ENCODE results near the gene ZNF786.

DNA sequence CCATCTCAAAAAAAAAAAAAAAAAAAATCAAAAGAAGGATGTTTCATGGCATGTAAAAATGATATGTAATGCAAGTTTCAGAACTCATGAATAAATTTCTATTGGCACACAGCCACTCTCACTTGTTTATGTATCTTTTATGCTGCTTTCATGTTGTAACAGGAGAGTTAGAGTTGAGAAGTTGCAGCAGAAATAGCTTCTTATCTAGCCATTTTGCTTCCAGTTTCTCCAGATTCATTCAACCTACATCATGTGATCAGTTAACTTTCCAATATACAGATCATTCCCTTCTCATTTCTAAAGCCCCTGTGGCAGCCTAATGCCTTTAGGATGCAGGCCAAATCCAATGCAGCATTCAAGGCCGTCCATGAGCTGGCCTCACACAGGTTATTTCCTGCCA lies 30.4 kb downstream of the ZNF786 start:
- no peak for TF ChIP-seq CTCF (IDR thresholded peaks at IDR 0.05)
- no peak for TF ChIP-seq EP300 (IDR thresholded peaks at IDR 0.05)

Data from ovary (tissue), 3 donors.